Measurements from ENCODE around the gene USH1C.

The USH1C gene

DNA sequence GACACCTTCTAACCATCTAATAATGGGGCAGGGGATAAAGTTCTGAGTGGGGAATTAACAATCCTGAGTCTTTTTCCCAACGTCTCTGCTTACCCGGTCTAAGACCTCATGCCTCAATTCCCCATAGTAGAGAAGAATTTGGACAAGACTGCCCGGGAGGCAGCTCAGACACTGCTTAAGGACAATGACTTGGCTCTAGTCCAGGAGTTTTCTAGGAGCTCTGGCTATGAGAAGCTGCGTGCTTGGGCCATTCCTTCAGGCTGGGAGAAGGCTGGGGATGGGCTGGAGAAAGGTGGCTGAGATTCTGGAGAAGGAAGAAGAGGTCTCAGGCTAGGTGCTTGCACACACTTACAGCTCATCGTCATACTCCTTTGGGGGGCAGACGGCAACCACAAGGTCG lies 47.8 kb downstream of the USH1C start:
- no peak for DNase-seq

GRCh38 chr11:17494019-17494418 lies 50.2 kb downstream of the USH1C start:
- DNase-seq, result no peak

DNA sequence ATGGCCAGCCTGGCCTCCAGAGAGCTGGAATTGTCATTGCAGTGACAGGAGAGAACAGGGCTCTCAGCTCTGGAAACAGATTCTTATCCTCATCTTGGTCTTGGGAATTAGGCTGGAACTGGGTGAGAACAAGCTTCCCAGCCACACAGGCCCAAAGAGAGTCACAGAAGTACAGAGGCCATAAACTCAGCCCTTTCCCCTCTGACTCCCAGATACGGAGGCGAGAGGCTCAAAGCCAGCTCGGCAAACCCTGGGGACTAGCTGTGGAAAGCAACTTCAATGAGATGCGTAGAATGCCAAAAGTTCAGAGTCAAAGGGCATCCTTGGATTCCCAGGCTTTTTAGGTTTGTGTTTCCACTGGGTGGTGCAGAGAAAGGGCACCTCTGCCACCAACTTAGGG lies 53.3 kb downstream of the USH1C start:
- no peak for DNase-seq

DNA sequence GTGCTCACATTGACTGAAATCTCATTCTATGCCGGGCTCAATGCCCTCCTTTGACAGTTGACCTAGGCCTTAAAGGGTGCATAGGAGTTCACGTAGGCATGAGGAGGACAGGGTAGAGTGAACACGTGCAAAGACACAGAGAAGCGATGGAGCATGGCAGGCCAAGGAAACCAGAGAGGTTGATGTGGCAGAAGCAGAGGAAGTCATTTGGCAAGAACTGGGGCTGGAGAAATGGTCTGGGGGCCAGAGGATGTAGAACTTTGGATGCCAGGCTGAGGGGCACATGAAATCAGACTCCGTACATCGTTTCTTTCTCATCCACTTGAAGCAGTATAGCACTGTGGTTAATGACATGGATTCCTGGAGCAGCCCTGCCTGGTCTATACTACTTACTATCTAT lies 54.0 kb downstream of the USH1C start:
- no peak for DNase-seq

- no peak for DNase-seq
These were observed 54.5 kb downstream of the USH1C start for GRCh38 chr11:17489751-17490150.

- DNase-seq, result no peak
These were observed 55.7 kb downstream of the USH1C start for GRCh38 chr11:17488563-17488962.

DNA sequence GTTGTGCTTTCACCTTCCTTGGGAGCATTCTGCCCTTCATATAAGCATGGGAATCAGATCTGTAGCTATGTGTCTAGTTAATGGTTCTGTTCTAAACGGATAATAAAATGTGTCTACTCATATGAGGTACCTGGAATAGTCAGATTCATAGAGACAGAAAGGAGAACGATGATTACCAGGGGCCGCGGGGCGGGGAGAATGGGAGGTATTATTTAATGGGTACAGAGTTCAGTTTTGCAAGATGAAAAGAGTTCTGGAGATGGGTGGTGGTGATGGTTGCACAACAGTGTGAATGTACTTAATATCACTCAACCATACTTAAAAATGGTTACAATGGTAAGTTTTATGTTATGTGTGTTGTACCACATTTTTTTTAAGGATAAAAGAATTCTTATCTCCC lies 57.6 kb downstream of the USH1C start:
- no peak for DNase-seq

- no peak for DNase-seq
These were observed 60.7 kb downstream of the USH1C start for GRCh38 chr11:17483505-17483904.

DNA sequence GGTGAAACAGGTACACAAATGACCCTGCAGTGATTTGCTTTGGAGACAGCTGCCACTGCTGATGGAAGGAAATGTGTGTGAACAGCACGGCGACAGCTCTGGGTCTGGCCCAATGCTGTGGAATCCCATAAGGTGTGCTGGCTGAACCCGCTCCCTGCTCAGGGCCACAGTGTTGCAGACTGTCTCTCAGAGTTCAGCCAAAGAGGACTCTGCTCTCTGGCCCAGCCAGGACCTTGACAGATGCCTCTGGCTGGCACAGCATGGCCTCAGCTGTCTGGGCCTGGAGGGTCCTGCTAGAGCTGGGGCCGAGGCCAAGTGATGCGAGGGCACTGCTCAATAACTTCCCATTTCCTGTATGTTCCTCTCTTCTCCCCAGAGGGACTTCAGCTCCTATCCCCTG lies 62.3 kb downstream of the USH1C start:
- DNase-seq, result no peak

- DNase-seq, result no peak
These were observed 64.7 kb downstream of the USH1C start for GRCh38 chr11:17479284-17480214.

GRCh38 chr11:17478070-17478469 lies 66.1 kb downstream of the USH1C start:
- DNase-seq, result no peak

- no peak for DNase-seq
These were observed 66.9 kb downstream of the USH1C start for GRCh38 chr11:17477361-17477760.

- DNase-seq, result no peak
These were observed 67.2 kb downstream of the USH1C start for GRCh38 chr11:17477084-17477333.

GRCh38 chr11:17476317-17477083 lies 67.7 kb downstream of the USH1C start, which contains the start of gene ABCC8:
TSS of gene ABCC8 (minus strand) at chr11:17476845. CDS start at chr11:17476776, 69 bp downstream.
- DNase-seq, result no peak

DNA sequence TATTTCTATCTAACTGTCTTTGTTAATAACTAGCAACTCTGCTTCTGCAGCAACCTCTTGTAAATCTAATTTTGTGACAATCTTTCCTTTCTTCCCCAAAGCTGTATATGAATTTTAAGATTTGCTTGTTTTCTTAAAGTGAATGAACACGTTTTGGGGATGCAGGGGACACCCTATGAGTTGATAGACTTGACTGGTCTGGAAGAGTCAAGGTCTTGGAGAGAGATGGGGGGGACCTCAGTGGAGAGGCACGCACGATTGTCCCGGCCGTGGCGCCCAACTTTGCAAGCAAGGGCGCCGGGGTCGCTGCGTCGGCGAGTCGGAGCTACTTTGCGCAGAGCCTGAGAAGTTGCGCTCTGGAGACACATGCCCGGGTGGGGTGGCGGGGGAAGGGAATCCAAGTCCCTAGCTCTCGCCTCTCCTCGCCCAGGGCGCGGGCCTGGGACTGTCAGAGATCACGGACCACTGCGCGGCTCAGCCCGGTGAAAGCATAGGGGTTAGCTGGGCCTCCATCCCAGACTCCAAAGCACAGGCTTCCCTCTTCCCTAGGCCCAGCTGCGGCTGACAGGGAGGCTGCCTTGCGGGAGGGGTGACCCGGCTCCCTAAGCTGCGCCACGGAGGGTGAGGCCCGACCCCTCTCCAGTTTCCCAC lies 68.4 kb downstream of the USH1C start:
- DNase-seq, result no peak

GRCh38 chr11:17473071-17473744 lies 71.0 kb downstream of the USH1C start:
- no peak for DNase-seq

DNA sequence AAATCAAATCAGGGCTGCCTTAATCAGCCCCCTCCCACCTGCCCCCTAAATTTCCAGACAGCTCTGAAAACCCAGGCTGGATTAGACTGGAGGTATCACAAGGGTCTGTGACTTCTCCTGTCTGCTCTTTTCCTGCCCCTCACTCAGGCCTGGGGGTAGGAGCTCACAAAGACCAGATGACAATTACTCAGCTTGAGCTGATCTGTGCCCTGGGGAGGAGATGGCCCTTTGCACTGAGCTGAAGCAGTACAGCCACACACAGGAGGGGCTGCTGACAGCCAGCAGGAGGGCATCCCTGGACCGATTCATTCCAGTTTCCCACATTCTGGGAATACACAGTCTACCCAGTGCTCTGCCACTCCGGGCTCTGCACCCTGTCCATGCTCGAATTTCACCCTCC lies 71.7 kb downstream of the USH1C start:
- DNase-seq, result no peak

DNA sequence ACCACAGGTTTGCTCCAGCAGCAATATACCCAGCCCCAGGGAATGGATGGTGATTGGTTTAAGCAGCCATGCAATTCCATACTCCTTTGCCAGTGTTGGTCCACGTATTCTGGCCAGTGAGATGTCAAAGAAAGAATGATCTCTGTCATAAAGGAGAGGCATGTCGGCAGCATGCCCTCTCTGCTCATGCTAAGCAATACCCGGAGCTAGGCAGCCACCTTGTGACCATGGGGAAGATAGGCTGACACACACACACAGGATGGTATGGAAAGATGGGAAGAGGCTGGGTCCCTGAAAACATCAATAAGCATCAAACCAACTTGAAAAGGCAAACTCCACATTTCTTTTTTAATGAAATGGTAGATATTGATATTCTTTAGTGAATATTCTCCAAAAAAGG lies 72.7 kb downstream of the USH1C start:
- DNase-seq, result no peak

DNA sequence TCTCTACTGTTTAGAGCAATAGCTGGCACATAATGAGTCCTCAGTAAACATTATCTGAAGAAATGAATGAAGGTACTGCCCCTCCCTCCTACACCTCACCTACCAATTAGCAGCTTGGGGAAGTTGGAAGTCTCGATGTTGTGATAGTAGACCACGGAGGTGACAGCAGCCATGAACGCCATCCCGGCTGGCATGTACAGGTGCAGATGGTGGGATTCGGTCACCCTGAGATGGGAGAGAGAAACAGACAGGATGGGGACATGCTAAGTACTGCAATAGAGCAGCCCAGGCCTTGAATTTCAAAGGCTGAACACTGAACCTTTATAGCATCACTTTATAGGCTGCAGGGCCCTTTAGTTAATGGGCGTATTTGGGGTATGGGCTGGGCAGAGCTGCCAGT lies 74.2 kb downstream of the USH1C start:
- no peak for DNase-seq

GRCh38 chr11:17468122-17468521 lies 76.1 kb downstream of the USH1C start:
- no peak for DNase-seq

DNA sequence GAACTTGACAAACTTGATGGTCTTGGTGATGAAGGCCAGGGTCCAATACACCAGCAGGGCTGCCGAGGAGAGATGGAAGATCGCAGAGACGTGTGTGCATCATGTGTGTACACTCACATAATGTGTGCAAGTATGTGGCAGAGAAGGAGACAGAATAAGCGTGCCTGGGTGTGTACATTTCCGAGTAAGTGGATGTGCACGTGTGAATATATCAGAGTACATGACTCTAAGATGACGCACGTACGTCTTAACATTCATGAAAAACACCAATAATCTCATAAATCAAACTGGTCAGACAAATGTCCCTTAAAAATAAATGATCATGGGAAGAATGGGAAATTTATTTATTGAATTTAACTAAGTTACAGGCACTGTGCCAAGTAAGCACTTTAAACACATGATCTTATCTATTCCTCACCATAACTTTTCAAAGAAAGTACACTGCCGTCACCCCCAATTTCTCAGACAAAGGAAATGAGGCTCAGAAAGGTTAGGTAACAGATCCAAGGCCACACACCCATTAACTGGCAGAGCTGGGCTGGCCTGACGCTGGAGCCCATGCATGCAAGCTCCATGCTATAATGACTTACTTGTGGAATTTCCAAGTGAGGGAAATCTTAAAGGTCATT lies 80.6 kb downstream of the USH1C start:
- DNase-seq, result no peak

DNA sequence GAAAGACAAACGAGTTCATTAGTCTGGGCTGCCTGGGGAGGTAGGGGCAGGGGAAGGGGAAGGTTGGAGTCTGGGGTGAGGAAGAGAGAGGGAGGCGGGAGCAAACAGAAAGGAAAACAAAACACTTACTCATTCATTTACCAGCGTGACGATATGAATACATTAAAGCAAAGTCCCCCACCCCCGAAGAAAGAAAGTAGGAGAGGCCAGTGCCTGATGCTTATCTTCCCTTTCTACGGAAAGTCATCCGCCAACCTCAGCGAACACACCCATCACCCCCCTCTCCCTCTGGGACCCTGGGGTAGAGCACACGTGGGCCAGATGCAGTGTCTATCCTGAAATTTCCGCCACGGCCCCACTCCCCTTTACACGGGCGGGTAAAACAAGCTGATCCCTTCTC lies 81.3 kb downstream of the USH1C start:
- DNase-seq, result no peak

DNA sequence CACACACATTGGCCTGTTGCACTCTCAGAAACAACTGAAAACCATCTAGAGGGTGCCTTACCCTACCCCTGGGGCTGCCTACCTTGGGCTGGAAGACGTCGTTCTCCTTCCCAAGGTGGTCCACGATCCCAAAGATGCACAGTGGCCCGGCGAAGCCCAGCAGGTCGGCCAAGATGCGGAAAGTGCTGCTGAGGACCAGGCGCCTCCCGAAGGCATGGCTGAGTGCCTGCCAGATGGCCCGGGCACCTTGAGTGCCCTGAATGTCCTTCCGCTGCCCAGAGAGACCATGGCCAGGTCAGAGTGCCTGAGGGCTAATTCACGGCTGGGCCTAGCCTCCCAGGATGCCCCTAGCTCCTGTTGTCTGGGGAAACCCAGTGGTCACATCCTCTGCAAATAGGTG lies 83.8 kb downstream of the USH1C start:
- no peak for DNase-seq

Data from stimulated activated CD4-positive, alpha-beta T cell treated with anti-CD3 and anti-CD28 coated beads, Interleukin-12 subunit alpha, Interleukin-12 subunit beta, amount 100 ng/mL, for 4 hours (primary cell).